PFSK-1 (cell line): Measurements from ENCODE around the gene PLEKHG1.

Experiments used
- FOXP2 ChIP-seq: optimal IDR thresholded peaks from 2 replicates; pipeline ENCODE3; 2011; ENCODE audit warnings: borderline replicate concordance, control low read depth, inconsistent platforms; ENCODE audit not compliant: insufficient read depth; ENCODE audit errors: extremely low read length, extremely low read depth
- POLR2AphosphoS5 ChIP-seq: IDR thresholded peaks from 2 replicates; pipeline ENCODE4 v1.6.1; 2012; ENCODE audit warnings: low read depth, mild to moderate bottlenecking, control low read depth, low read length, moderate library complexity
- REST ChIP-seq, 2 experiments: IDR thresholded peaks; 2 replicates each; pipeline versions ENCODE4 v1.6.1 to v1.8.0; 2011 to 2012; ENCODE audit warnings: low read depth in 2 of 2, low read length in 2 of 2, control low read depth in 1 of 2, inconsistent platforms in 1 of 2, mild to moderate bottlenecking in 1 of 2, moderate library complexity in 1 of 2; ENCODE audit not compliant: insufficient read depth in 1 of 2
- SIN3A ChIP-seq: IDR thresholded peaks from 2 replicates; pipeline ENCODE4 v1.6.1; 2012; ENCODE audit warnings: mild to moderate bottlenecking, low read length, moderate library complexity, borderline replicate concordance; ENCODE audit not compliant: insufficient read depth
- TAF1 ChIP-seq: IDR thresholded peaks from 2 replicates; pipeline ENCODE4 v1.6.1; 2012; ENCODE audit warnings: low read length, control low read depth, borderline replicate concordance; ENCODE audit not compliant: insufficient read depth

GRCh38 chr6:150568560-150568959, 31.1 kb upstream of the PLEKHG1 start:
- TF ChIP-seq POLR2AphosphoS5 (no peak), SIN3A (no peak), REST (IDR thresholded peaks at IDR 0.05; ENCODE audit: insufficient read depth in 1 of 2, low read depth in 2 of 2, low read length in 2 of 2) (no peak), TAF1 (no peak), FOXP2 (no peak)
